Motor neuron (in vitro differentiated cells): ENCODE results near the gene ZCCHC7. TPM values are rescaled to one million over a fixed set of nuclear protein-coding genes. Genes with fewer than 3 reads are reported as not detected.

ENCODE experiments used
- ATAC-seq, 8 experiments: fragments of 200-7000 bp; cut with Tn5 transposase; replicated peaks in 6 of 8; 2 replicates each; pipeline ENCODE4 v1.8.0; 2021; ENCODE audit warnings: mild to moderate bottlenecking in 8 of 8, moderate library complexity in 8 of 8
- H3K27ac ChIP-seq, 2 donors: fragments of 250-450 bp; sonication (Bioruptor Pico); 2 replicates each; pipeline ENCODE4 v1.9.0; 2021; ENCODE audit warnings: antibody characterized with exemption in 2 of 2, mild to moderate bottlenecking in 2 of 2, moderate library complexity in 1 of 2
- H3K4me1 ChIP-seq, 2 donors: fragments of 250-450 bp; sonication (Bioruptor Pico); replicated peaks in 1 of 2; 2 replicates each; pipeline ENCODE4 v1.6.1; 2021; ENCODE audit warnings: antibody characterized with exemption in 2 of 2, mild to moderate bottlenecking in 2 of 2, moderate library complexity in 1 of 2
- H3K4me3 ChIP-seq, 5 donors: fragments of 250-450 bp; sonication (Bioruptor Pico); 2 replicates each; pipeline ENCODE4 v1.9.0; 2021; ENCODE audit warnings: antibody characterized with exemption in 5 of 5, mild to moderate bottlenecking in 5 of 5, moderate library complexity in 4 of 5
- WGBS, 10 experiments: fragments of 450-650 bp; shearing (Covaris generic); methylation state at CpG; one replicate each; pipeline ENCODE4 v1.0.0; 2022; 5-methylcytosine and 5-hydroxymethylcytosine counted together
- in situ Hi-C, 9 experiments: fragments of 400-800 bp; cut with MboI; loops; one replicate each; pipeline ENCODE4 v1.15.0; 2021; ENCODE audit warnings: low sequenced_read_pairs in 9 of 9, low pct_unique_long_range_greater_than_20kb in 2 of 9; ENCODE audit not compliant: unreplicated experiment in 9 of 9
- total RNA-seq, 8 experiments: library from RNA; unstranded; fragments of 300-600 nt; gene quantifications; 2 replicates each; pipeline versions ENCODE4 v1.2.3 to v1.2.4, GENCODE V29; 2022

ZCCHC7 gene
- total RNA-seq, 8 experiments from 2014 or later, result 17.2 to 48.3 (median 25.3) TPM

DNA sequence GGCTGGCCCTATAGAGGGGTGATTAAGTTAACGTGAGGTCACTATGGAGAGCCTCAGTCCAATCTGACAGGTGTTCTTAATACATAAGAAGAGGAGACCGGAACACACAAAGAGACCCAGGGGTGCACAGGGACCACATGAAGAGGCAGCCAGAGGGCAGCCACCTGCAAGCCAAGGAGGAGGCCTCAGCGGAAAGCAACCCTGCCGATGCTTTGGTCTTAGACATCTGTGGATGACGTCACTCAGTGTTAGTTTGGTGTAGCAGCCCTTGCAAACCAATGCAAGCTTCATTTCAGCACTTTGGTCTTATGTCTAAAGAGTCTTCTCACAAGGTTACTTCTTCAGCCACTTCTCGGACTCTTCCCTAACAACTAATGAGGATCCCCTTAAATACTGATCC lies 254.5 kb downstream of the ZCCHC7 start:
- H3K27ac ChIP-seq, result no peak overlapping the region
- no peak for ATAC-seq
- H3K4me3 ChIP-seq, result no peak overlapping the region
- no peaks in the 10 kb centered on the region for H3K4me1 ChIP-seq
- WGBS, 10 experiments, result 33 to 100% (median 78%) methylated on average over 1 to 6 of the region's 6 CpGs
- in situ Hi-C loops, result no loop called here

DNA sequence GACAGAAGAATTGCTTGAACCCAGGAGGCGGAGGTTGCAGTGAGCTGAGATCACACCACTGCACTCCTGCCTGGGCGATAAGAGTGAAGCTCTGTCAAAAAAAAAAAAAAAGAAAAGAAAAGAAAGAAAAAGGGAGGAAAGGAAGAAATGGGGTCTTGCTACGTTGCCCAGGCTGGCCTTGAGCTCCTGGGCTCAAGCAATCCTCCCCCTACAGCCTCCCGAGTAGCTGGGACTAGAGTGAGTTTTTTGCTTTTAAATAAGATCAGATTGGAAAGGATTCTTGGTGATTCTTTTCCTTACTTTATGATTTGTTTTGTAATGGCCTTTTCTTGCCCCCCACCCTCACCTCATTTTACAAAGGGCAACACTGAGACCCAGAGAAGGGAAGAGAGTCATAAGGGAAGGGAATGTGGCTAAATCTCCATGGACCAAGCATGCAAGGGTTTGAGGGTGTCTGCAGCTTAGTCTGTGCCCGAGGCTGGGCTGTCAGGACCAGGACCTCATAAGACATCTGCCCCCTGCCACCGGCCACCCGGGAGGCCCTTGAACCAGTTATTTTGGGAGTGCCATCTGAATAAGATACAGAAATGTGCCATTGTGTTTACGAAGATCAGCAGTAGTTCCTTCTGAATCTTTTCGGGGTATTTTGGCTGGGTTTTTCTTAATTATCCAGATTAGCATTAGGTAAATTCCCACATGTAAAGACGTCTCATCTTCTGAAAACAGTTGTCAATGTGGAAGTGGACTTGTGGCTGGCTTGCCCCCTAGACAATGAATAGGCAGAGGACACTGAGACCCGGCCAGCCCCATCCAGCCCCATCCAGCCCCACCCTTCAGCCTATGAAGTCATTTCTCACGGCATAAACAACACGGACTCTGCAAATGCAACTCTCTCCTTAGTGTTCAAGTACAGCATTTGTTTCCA lies 257.6 kb downstream of the ZCCHC7 start:
- Histone ChIP-seq H3K27ac (no peak overlapping the region), H3K4me1 (no peaks in the 10 kb centered on the region), H3K4me3 (no peak overlapping the region)
- WGBS, 10 experiments, result 33 to 100% (median 82%) methylated on average over 1 to 8 of the region's 13 CpGs
- in situ Hi-C loops, result no loop called here
- ATAC-seq, result peak in 1 of 8 experiments; percentile 59

DNA sequence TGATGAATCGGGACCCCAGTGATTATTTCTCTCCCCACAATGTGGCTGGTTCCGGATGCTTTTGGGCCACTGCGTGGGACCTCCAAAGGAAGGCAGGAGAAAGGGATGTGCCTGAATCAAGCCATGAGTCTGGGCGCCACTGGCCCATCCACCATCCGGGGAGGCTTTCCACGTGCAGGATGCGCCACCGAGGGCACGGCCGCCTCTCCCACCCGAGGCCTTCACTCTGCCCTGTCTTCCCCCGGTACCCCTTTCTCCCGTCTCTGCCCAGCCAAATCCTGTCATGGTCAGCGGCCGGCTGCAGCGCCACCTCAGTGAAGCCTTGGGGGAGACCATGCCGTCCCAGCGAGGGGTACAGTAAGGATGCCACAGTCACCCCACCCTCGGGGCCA lies 258.2 kb downstream of the ZCCHC7 start:
- 38 to 95% (median 70%) methylated on average over 4 to 11 of the region's 19 CpGs; no CpG with 5 or more reads in 6 of the 10 experiments for WGBS, 10 experiments
- Histone ChIP-seq H3K4me1 (no peaks in the 10 kb centered on the region), H3K4me3 (no peak overlapping the region), H3K27ac (no peak overlapping the region)
- in situ Hi-C loops, result no loop called here
- ATAC-seq, result no peak

DNA sequence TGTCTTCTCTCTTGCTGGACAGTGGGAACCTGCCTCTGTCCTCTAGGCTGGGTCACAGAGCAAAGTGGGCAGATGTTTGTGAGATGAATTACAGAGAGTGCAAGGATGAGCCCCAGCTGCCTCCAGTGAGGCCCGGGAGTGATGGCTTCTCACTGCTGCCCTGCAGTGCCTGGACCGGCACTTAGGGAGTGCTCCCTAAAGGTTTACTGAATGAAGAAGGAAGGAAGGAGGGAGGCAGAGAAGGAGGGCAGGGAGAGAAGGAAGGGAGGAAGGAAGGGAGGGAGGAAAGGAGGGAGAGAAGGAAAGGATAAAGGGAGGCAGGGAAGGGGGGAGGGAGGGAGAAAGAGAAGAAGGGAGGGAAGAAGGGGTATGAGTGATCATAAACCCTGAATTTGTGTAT lies 259.5 kb downstream of the ZCCHC7 start:
- no peak for ATAC-seq
- Histone ChIP-seq H3K4me3 (no peak overlapping the region), H3K27ac (no peak overlapping the region), H3K4me1 (no peaks in the 10 kb centered on the region)
- 20 to 40% (median 40%) methylated on average over 1 of the region's 2 CpGs; no CpG with 5 or more reads in 7 of the 10 experiments for WGBS, 10 experiments
- in situ Hi-C loops, result no loop called here

DNA sequence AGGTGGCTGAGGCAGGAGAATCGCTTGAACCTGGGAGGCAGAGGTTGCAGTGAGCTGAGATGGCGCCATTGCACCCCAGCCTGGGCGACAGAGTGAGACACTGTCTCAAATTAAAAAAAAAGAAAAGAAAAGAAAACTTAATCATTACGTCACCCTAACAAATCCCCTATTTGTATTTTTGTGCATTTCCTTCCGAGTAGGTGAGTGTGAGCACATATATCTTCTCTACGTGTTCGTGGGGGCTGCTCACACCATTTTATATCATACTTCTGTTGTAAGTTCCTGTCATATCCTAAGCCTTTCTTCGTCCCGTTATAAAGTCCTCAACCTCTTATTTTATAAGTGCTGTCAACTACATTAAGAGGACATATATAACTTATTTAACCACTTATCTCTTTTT lies 260.2 kb downstream of the ZCCHC7 start:
- H3K4me3 ChIP-seq, result no peak overlapping the region
- no peak overlapping the region for H3K27ac ChIP-seq
- no peaks in the 10 kb centered on the region for H3K4me1 ChIP-seq
- ATAC-seq, result no peak
- in situ Hi-C loops, result no loop called here
- WGBS, 10 experiments, result 66 to 90% (median 84%) methylated on average over 4 to 9 of the region's 9 CpGs

DNA sequence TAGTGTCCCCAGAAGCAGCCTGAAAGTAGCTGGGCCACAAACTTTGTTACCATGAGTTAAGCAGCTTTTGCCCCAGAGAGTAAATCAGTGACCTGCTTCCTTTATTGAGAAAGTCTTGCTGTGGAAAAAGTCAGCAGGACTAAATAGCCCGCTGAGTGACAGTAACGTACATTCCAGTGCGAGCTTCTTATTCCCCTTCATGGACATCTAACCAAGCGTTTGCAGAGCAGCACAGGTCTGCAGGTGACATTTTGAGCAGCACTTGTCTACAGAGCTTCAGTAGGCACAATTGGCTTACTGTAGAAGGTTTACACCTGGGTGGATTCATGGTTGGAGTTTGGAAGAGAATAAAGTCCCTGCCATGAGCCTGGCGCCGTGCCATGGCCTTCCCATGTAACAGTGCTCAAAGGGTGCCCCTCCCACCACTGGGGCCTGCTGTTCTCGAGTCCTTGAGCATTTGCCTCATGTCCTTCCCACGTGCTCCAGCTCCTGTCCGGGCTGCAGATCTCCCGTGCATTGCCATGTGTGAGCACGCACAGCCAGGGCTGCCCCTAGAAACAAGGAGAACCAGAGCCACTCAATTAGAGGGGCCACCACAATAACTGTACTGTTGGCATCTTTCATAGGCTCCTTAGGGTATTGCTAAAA lies 260.8 kb downstream of the ZCCHC7 start:
- in situ Hi-C loops, result no loop called here
- no peak for ATAC-seq
- 41 to 100% (median 76%) methylated on average over 1 to 7 of the region's 11 CpGs; no CpG with 5 or more reads in 1 of the 10 experiments for WGBS, 10 experiments
- Histone ChIP-seq H3K4me1 (no peaks in the 10 kb centered on the region), H3K27ac (no peak overlapping the region), H3K4me3 (no peak overlapping the region)

DNA sequence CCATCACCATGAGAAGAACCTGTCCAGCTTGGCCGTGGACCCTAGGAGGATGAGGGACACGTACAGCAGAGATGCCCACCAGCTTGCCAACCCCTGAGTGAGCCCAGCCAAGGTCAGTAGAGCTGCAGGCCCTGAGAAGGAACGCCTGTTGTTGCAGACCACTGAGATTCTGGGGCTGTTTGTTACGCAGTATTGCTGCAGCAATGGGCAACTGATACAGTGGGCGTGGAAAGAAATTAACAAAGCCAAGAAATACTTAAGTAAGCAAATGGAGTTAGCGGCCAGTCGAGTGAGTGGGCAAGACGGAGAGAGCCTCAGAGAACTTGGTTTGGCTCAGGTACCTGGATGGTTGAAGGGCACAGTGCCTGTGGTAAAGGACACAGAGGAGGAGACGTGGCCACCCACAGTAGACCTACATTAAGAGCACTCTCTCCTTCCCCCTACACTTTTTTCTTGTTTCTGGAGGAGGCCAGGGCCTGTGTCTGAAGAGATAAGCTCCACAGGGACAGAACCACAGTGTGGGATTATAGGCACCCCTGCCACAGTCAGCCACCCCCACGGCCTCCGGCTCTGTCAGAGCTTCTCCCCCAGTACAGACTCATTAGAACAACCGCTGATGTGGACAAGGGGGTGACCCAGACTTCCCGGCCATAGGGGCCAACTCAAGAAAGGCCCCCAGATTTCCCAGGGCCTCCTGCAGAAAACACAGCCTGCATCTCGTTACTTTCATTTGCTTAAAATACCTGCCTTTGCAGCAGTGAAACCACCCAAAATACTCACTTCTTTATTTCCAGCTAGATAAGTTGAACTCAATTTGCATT lies 262.0 kb downstream of the ZCCHC7 start:
- 53 to 100% (median 71%) methylated on average over 2 to 11 of the region's 14 CpGs; no CpG with 5 or more reads in 2 of the 10 experiments for WGBS, 10 experiments
- no peak overlapping the region for H3K27ac ChIP-seq
- no peak overlapping the region for H3K4me3 ChIP-seq
- in situ Hi-C loops, result no loop called here
- H3K4me1 ChIP-seq, result no peaks in the 10 kb centered on the region
- ATAC-seq, result no peak

DNA sequence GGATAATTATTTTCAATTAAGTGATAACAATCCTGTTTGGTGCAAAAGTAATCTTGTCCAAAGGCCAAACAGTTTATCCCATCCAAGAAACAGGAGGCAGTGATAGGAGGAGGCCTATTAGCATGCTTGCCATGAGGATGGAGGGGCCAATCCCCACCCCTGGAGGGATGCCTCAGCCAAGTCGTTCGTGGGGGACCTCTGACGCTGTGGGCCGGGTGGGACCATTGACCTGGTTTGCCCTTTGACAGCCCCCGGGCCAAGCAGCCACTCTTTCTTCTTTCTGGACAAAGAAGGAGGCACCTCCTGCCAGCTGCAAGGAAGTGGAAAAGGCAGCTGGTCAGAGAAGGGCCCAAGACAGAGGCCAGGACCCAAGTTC lies 262.6 kb downstream of the ZCCHC7 start:
- 20 to 43% (median 30%) methylated on average over 1 to 4 of the region's 5 CpGs; no CpG with 5 or more reads in 7 of the 10 experiments for WGBS, 10 experiments
- Histone ChIP-seq H3K4me1 (no peaks in the 10 kb centered on the region), H3K27ac (no peak overlapping the region), H3K4me3 (no peak overlapping the region)
- in situ Hi-C loops, result no loop called here
- no peak for ATAC-seq

DNA sequence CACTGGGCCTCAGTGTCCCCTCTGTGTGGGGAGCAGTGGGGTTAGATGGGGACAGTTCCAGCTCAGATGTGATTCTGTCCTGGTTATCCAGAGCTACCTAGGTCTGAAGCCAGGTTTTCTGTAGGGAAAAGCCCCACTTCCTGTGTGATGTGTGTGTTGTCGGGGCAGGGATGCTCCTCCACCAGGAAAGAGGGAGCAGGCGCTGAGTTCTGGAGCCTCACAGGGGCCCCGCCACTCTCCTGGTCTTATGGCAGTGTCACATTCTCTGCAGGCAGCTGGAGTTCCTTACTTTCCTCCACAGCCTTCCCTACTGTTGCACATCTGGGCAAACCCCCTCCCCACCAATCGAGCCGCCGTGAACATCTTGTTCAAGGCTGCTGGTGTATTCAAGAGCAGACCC lies 263.0 kb downstream of the ZCCHC7 start:
- H3K27ac ChIP-seq, result no peak overlapping the region
- ATAC-seq, result no peak
- in situ Hi-C loops, result no loop called here
- no peaks in the 10 kb centered on the region for H3K4me1 ChIP-seq
- no peak overlapping the region for H3K4me3 ChIP-seq
- 53 to 90% (median 76%) methylated on average over 2 to 5 of the region's 6 CpGs; no CpG with 5 or more reads in 6 of the 10 experiments for WGBS, 10 experiments

DNA sequence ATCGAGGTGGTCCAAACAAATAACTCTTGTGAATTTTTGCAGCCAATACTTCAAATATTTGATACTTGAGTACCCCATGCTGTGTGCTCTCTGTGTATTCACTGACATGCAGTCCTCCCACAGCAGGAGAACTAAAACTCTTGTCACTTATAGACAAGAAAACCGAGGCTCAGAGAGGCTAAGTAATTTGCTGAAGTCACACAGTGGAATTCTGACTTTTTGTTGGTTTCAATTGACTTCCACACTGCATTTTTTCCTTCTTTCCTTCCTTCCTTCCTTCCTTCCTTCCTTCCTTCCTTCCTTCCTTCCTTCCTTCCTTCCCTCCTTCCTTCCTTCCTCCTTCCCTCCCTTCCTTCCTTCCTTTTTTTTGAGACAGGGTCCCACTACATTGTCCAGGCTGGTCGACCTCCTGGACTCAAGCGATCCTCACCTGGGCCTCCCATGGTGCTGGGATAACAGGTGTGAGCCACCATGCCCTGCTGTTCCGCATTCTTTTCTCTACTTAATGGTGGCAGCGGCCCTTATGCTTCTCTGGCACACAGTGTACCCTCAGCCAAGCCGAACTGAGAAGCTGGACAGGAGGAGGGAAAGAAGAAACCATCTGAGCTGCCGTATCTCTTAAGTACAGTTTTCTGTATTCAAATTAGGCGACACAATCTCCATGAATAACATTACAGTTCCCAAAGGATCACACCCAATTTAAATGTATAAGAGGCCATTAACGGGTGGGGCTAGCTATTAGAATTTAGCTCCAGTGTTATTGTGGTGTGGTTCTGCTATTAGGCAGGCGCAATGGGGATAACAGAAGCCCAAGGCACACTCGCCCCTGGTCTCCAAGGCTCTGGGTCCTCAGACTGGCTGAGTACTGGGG lies 263.7 kb downstream of the ZCCHC7 start:
- Histone ChIP-seq H3K4me1 (no peaks in the 10 kb centered on the region), H3K27ac (no peak overlapping the region), H3K4me3 (no peak overlapping the region)
- WGBS, 10 experiments, result 0 to 94% (median 75%) methylated on average over 1 to 7 of the region's 12 CpGs; no CpG with 5 or more reads in 2 of the 10 experiments
- ATAC-seq, result peak in 3 of 8 experiments; percentile 90 to 93 (median 90)
- in situ Hi-C loops, result no loop called here

DNA sequence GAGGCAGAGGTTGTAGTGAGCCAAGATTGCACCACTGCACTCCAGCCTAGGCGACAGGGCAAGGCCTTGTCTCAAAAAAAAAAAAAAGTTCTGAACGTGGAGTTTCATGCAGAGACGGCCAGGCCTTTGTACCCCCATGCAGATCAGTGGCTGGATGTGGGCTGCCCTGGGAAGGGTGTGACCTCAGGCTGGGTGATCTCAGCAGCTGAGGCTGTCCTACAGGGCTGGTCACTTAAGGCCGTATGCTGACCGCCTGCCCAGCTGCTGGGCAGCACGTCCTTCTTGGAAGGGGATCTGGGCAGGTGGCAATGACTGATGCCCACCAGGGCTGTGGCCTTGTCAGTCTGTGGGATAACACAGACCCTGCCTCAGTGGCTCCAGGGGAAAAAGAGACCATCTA lies 264.9 kb downstream of the ZCCHC7 start:
- H3K4me3 ChIP-seq, result no peak overlapping the region
- peak in 1 of 8 experiments; percentile 40 for ATAC-seq
- no peaks in the 10 kb centered on the region for H3K4me1 ChIP-seq
- in situ Hi-C loops, result no loop called here
- 33 to 92% (median 66%) methylated on average over 2 to 3 of the region's 6 CpGs; no CpG with 5 or more reads in 5 of the 10 experiments for WGBS, 10 experiments
- H3K27ac ChIP-seq, result no peak overlapping the region

DNA sequence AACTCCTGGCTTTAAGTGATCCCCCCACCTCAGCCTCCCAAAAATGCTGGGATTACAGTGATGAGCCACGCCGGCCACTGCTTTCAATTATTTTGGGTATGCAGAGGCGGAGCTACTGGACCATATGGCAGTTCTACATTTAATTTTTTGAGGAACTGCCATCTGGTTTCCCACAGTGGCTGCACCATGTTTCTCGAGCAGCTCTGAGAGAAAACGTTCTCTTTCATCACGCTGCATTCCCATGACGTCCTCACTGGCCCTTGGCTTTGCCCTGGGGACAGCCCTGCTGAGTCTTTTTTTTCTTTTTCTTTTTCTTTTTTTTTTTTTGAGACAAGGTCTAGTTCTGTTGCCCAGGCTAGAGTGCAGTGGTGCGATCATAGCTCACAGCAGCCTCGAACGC lies 266.6 kb downstream of the ZCCHC7 start:
- Histone ChIP-seq H3K4me1 (no peaks in the 10 kb centered on the region), H3K27ac (no peak overlapping the region), H3K4me3 (no peak overlapping the region)
- in situ Hi-C loops, result no loop called here
- no peak for ATAC-seq
- WGBS, 10 experiments, result 16 to 95% (median 78%) methylated on average over 3 to 7 of the region's 10 CpGs; no CpG with 5 or more reads in 4 of the 10 experiments
